GM23248 (cell line): ENCODE measurements around the gene KRT38. TPM values are rescaled to one million over a fixed set of nuclear protein-coding genes. Genes with fewer than 3 reads are reported as not detected.
A peak's percentile ranks its signal among the peaks of the same experiment; 100 is the strongest.

Experiments
- DNase-seq: peaks from one replicate; pipeline ENCODE4 v3.0.0-alpha.2; 2015
- H2AFZ ChIP-seq: fragments of 200-600 bp; sonication (generic); 2 replicates; pipeline ENCODE4 v1.6.1; 2016; ENCODE audit warnings: antibody characterized with exemption
- H3F3A ChIP-seq: fragments of 200-600 bp; sonication (generic); 2 replicates; pipeline ENCODE4 v1.6.1; 2016; ENCODE audit warnings: mild to moderate bottlenecking, antibody characterized with exemption, mixed run types; ENCODE audit not compliant: insufficient read depth
- H3K27ac ChIP-seq: fragments of 200-600 bp; sonication (generic); 2 replicates; pipeline ENCODE4 v1.5.1; 2016; ENCODE audit warnings: mild to moderate bottlenecking
- H3K27me3 ChIP-seq: fragments of 200-600 bp; sonication (generic); replicated peaks from 2 replicates; pipeline ENCODE4 v1.6.1; 2016; ENCODE audit warnings: mild to moderate bottlenecking; ENCODE audit not compliant: insufficient read depth
- H3K36me3 ChIP-seq: fragments of 200-600 bp; sonication (generic); 2 replicates; pipeline ENCODE4 v1.6.1; 2016; ENCODE audit warnings: low read depth, mild to moderate bottlenecking
- H3K4me1 ChIP-seq: fragments of 200-600 bp; sonication (generic); 2 replicates; pipeline ENCODE4 v1.6.1; 2016; ENCODE audit warnings: mild to moderate bottlenecking; ENCODE audit not compliant: insufficient read depth
- H3K4me2 ChIP-seq: fragments of 200-600 bp; sonication (generic); one replicate; pipeline ENCODE4 v1.6.1; 2016; ENCODE audit warnings: mild to moderate bottlenecking; ENCODE audit not compliant: unreplicated experiment
- H3K4me3 ChIP-seq: fragments of 200-600 bp; sonication (generic); 2 replicates; pipeline ENCODE4 v1.5.1; 2016; ENCODE audit warnings: mild to moderate bottlenecking
- H3K79me2 ChIP-seq: fragments of 200-600 bp; sonication (generic); 2 replicates; pipeline ENCODE4 v1.6.1; 2016; ENCODE audit warnings: mild to moderate bottlenecking; ENCODE audit not compliant: insufficient read depth
- H3K9ac ChIP-seq: fragments of 200-600 bp; sonication (generic); 2 replicates; pipeline ENCODE4 v1.6.1; 2016; ENCODE audit warnings: mild to moderate bottlenecking
- H3K9me2 ChIP-seq: fragments of 200-600 bp; sonication (generic); 2 replicates; pipeline ENCODE4 v1.6.1; 2016; ENCODE audit warnings: mixed run types, mild to moderate bottlenecking, moderate library complexity; ENCODE audit not compliant: insufficient read depth
- H3K9me3 ChIP-seq: fragments of 200-600 bp; sonication (generic); one replicate; pipeline ENCODE4 v1.6.1; 2017; ENCODE audit warnings: low read depth
- H4K20me1 ChIP-seq: fragments of 200-600 bp; sonication (generic); 2 replicates; pipeline ENCODE4 v1.6.0; 2016; ENCODE audit not compliant: insufficient read depth
- EZH2 ChIP-seq: fragments of 200-600 bp; sonication (generic); IDR thresholded peaks from 2 replicates; pipeline ENCODE4 v1.6.1; 2018; ENCODE audit warnings: antibody characterized with exemption, mild to moderate bottlenecking; ENCODE audit not compliant: insufficient read depth, poor library complexity, severe bottlenecking
- EZH2phosphoT487 ChIP-seq: fragments of 200-600 bp; sonication (generic); IDR thresholded peaks from 2 replicates; pipeline ENCODE4 v1.6.1; 2018; ENCODE audit warnings: antibody characterized with exemption, moderate library complexity, mild to moderate bottlenecking, low read depth; ENCODE audit not compliant: insufficient read depth
- WGBS, 2 experiments: methylation state at CpG; one replicate each; pipeline ENCODE4 v1.1.6; 2015 to 2017; ENCODE audit warnings: low lambda C conversion rate in 2 of 2, low coverage in 1 of 2; ENCODE audit errors: missing lambda C conversion rate in 2 of 2; 5-methylcytosine and 5-hydroxymethylcytosine counted together
- in situ Hi-C: fragments of 300-500 bp; cut with MboI; formaldehyde crosslinking; loops from 2 replicates; pipeline ENCODE4 v1.15.0; 2020
- polyA plus RNA-seq: library from polyadenylated mRNA; unstranded; fragments of >200 nt; fragmentation: Nextera tagmentation; extraction: Ambion mirVana; gene quantifications from 2 replicates; pipeline ENCODE4 v1.2.1, GENCODE V29; 2016
- total RNA-seq: library from RNA; depleted of rRNA; stranded (reverse); fragments of >200 nt; shearing (Covaris generic); gene quantifications from 2 replicates; pipeline ENCODE4 v1.2.3, GENCODE V29; 2014

Gene KRT38
- total and polyA plus RNA-seq, 2 experiments from 2014 or later, result not detected

DNA sequence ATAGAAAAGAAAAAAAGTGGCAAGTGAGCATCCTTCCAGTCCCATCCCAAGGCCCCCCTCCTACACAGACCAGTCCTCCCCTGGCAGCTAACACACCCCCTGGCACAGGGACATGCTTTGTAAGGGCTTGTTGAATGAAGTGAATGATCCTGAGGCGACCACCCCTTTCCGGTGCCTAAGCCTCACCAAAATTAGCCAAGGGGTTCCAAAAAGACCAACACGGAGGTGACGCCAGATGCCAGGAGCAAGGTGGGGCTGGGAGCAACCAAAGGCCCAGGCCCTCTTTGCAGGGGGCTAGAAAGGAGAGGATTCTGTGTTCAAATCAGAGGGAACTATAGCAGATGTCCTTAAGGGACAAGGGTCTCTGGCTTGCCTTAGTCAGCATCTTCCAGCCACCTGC is 34.6 kb upstream of the KRT38 start:
- peaks cover 2% of the 10 kb centered on the region for H3K9me3 ChIP-seq
- no peak overlapping the region for H3K9ac ChIP-seq
- H3K36me3 ChIP-seq, result no peaks in the 10 kb centered on the region
- no peak overlapping the region for H3K4me2 ChIP-seq
- H3K27me3 ChIP-seq, result peaks cover 6% of the 10 kb centered on the region; the same call in 1 of the 2 replicates
- WGBS, 2 experiments, result 72 to 87% methylated on average over 4 of the region's 4 CpGs
- H4K20me1 ChIP-seq, result no peaks in the 10 kb centered on the region
- no peak overlapping the region for H2AFZ ChIP-seq
- no peaks in the 10 kb centered on the region for H3K4me1 ChIP-seq
- DNase-seq, result no peak
- no peak overlapping the region for H3K4me3 ChIP-seq
- TF ChIP-seq EZH2phosphoT487 (no peak), EZH2 (no peak)
- no peaks in the 10 kb centered on the region for H3K79me2 ChIP-seq
- no peaks in the 10 kb centered on the region for H3F3A ChIP-seq
- H3K9me2 ChIP-seq, result no peaks in the 10 kb centered on the region
- H3K27ac ChIP-seq, result no peak overlapping the region
- in situ Hi-C loops, result no loop called here

DNA sequence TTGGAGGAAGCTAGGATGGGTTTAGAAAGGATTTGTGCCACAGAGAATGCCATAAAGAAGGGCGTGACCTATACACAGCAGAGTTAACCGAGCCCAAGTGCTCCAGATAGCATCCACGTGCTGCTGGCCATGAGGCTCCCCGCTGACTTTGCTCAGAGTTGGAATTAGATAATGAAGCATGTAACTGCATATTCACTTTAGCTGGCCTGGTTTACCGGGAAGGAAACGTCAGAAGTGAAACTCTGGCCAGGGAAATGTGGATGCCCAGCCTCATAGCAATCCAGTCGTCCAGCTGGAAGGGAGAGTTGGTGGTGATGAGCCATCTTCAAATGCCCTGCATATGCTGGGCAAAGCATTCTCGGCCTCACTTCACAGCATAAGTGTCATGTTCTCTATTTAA is 34.1 kb upstream of the KRT38 start:
- Histone ChIP-seq H3K4me2 (no peak overlapping the region), H3K9ac (no peak overlapping the region), H3K4me3 (no peak overlapping the region), H3K9me3 (peaks cover 2% of the 10 kb centered on the region), H2AFZ (no peak overlapping the region), H3K27me3 (peaks cover 6% of the 10 kb centered on the region; the same call in 1 of the 2 replicates), H3K9me2 (no peaks in the 10 kb centered on the region), H3K36me3 (no peaks in the 10 kb centered on the region), H3K79me2 (no peaks in the 10 kb centered on the region), H3F3A (no peaks in the 10 kb centered on the region), H3K4me1 (no peaks in the 10 kb centered on the region), H4K20me1 (no peaks in the 10 kb centered on the region), H3K27ac (no peak overlapping the region)
- WGBS, 2 experiments, result 22 to 27% methylated on average over 8 of the region's 8 CpGs
- in situ Hi-C loops, result no loop called here
- peak; percentile 54 for DNase-seq
- TF ChIP-seq EZH2 (no peak), EZH2phosphoT487 (no peak)

DNA sequence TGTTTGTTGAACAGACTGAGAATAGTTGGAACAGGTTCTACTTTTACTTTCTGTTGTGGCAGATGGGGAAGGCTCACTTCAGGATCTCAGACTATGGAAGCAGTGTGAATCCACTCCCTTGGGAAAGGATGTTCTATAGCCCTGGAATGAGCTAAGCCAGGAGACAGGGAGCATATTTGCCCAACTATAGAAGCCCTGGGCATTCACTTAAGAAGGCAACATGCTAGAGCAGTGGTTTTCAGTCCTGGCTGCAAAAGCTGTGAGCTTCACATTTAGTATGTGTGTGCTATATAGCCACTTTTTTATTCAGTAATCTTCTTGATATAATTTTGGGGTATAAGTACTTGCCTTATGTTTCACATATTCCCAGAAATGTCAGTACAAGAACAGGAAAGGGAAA is 27.6 kb upstream of the KRT38 start:
- DNase-seq, result no peak
- in situ Hi-C loops, result no loop called here

DNA sequence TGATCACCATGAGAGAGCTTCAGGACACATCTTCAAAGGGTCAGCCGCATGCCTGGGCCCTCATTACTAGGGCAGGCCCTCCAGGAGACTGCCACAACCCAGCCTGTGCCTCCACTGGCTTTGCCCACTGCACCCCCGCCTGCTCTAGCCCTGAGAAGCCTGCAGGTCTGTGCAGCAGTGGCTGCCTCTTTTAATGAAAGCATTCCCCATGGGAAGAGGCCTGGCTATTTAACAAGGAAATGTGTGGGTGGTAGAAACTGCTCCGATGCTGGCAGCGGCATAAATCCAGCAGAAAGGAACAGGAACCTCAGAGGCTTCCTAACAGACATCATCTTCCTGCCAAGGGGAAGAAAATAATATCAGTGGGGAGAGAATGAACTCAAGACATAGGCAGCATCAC is 26.8 kb upstream of the KRT38 start:
- WGBS, 2 experiments, result 47 to 69% methylated on average over 4 of the region's 4 CpGs
- no peak overlapping the region for H3K4me3 ChIP-seq
- H3K9me3 ChIP-seq, result peaks cover 2% of the 10 kb centered on the region
- no peak overlapping the region for H3K4me2 ChIP-seq
- no peak overlapping the region for H3K9ac ChIP-seq
- H4K20me1 ChIP-seq, result no peaks in the 10 kb centered on the region
- 0 out of 2 replicates have a peak, but pooled peaks cover 3% of the 10 kb centered on the region for H3F3A ChIP-seq
- in situ Hi-C loops, result no loop called here
- DNase-seq, result peak; percentile 56
- H3K9me2 ChIP-seq, result no peaks in the 10 kb centered on the region
- H3K4me1 ChIP-seq, result peaks cover 12% of the 10 kb centered on the region
- TF ChIP-seq EZH2, result no peak
- TF ChIP-seq EZH2phosphoT487, result no peak
- H3K79me2 ChIP-seq, result no peaks in the 10 kb centered on the region
- no peak overlapping the region for H3K27ac ChIP-seq
- no peaks in the 10 kb centered on the region for H3K36me3 ChIP-seq
- peaks cover 12% of the 10 kb centered on the region; the same call in 1 of the 2 replicates for H3K27me3 ChIP-seq
- H2AFZ ChIP-seq, result no peak overlapping the region

More for the DNA sequence above, 27.6 kb upstream of the KRT38 start:
- no peak overlapping the region for H3K27ac ChIP-seq
- H3K9me2 ChIP-seq, result no peaks in the 10 kb centered on the region
- H3K79me2 ChIP-seq, result no peaks in the 10 kb centered on the region
- no peaks in the 10 kb centered on the region for H4K20me1 ChIP-seq
- no peak for TF ChIP-seq EZH2phosphoT487
- no peak for TF ChIP-seq EZH2
- 0 out of 2 replicates have a peak, but pooled peaks cover 3% of the 10 kb centered on the region for H3F3A ChIP-seq
- H2AFZ ChIP-seq, result no peak overlapping the region
- H3K9ac ChIP-seq, result no peak overlapping the region
- peaks cover 12% of the 10 kb centered on the region for H3K4me1 ChIP-seq
- H3K36me3 ChIP-seq, result no peaks in the 10 kb centered on the region
- no peak overlapping the region for H3K4me3 ChIP-seq
- no peak overlapping the region for H3K4me2 ChIP-seq
- H3K27me3 ChIP-seq, result peaks cover 8% of the 10 kb centered on the region; the same call in 1 of the 2 replicates
- H3K9me3 ChIP-seq, result peaks cover 2% of the 10 kb centered on the region

DNA sequence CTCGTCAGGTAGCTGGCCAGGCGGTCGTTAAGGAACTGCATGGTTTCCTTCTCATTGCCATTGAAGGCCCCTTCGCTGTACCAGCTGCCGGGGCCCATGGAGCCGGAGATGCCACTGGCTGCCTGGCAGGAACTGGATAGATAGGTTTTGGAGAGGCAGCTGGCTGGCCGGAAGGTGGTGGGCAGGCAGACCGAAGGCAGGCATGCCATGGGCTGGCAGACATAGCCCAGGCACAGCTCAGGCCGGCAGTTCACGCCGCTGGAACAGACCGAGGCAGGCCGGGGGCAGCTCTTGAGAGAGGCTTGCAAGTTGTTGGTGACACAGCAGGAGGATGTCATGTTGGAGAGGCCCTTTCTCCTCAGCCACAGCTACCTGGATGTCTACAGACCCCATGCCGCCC is 26.2 kb upstream of the KRT38 start, which contains the start of gene KRT32:
Gene KRT32 (minus strand): TSS at position 399 of the 400 bp plus-strand sequence. CDS start 61 bp downstream, at position 338.
- Histone ChIP-seq H3K4me1 (peaks cover 12% of the 10 kb centered on the region), H2AFZ (no peak within 1 kb of the TSS), H4K20me1 (no peaks in the 10 kb centered on the region), H3K4me3 (no peak within 1 kb of the TSS), H3F3A (0 out of 2 replicates have a peak, but pooled peaks cover 3% of the 10 kb centered on the region), H3K79me2 (no peaks in the 10 kb centered on the region), H3K9ac (no peak within 1 kb of the TSS), H3K9me2 (no peaks in the 10 kb centered on the region), H3K4me2 (no peak within 1 kb of the TSS), H3K27me3 (peaks cover 15% of the 10 kb centered on the region; the same call in 1 of the 2 replicates), H3K27ac (no peak within 1 kb of the TSS), H3K36me3 (no peaks in the 10 kb centered on the region), H3K9me3 (peaks cover 2% of the 10 kb centered on the region)
- TF ChIP-seq EZH2 (no peak), EZH2phosphoT487 (no peak)
- in situ Hi-C loops, result no loop called here
- no peak for DNase-seq
- 93% methylated on average over 14 of the region's 14 CpGs for WGBS, 2 experiments
